T-cell (primary cell): ENCODE results near the gene ITPR2. TPM values are rescaled to one million over a fixed set of nuclear protein-coding genes. Genes with fewer than 3 reads are reported as not detected.
"Not testable (repeated sequence)": the region's sequence is repeated elsewhere in the genome, so short reads cannot be mapped to it uniquely, and the experiment has no call there.

Experiments
- ATAC-seq, 4 experiments: fragments of 200-7000 bp in 3 of 4; fragments of 150-1000 bp in 1 of 4; cut with Tn5 transposase; replicated peaks in 1 of 4; 1 replicate in 3 of 4; 2 replicates in 1 of 4; pipeline ENCODE4 v1.10.0; 2021; ENCODE audit warnings: moderate library complexity in 3 of 4, mild to moderate bottlenecking in 2 of 4, moderate number of reproducible peaks in 1 of 4
- CTCF ChIA-PET, 2 donors: fragments of 300-600 bp; sonication (Branson Sonifier 250); formaldehyde crosslinking; loops; one replicate each; lab custom pipeline; 2022; ENCODE audit warnings: antibody characterized with exemption in 2 of 2; lab: Charles Lee
- POLR2A ChIA-PET, 2 donors: fragments of 300-600 bp; sonication (Branson Sonifier 250); formaldehyde crosslinking; loops; one replicate each; lab custom pipeline; 2022; ENCODE audit warnings: antibody characterized with exemption in 2 of 2; lab: Charles Lee
- DNase-seq, 35 experiments: peaks; one replicate each; pipeline versions ENCODE4 v3.0.0 to v3.0.0-alpha.2; 2013 to 2023
- H3K27ac ChIP-seq: one replicate; pipeline ENCODE4 v1.5.1; 2013; ENCODE audit warnings: low read length
- H3K27me3 ChIP-seq, 2 experiments: replicated peaks in 1 of 2; 1 replicate in 1 of 2; 2 replicates in 1 of 2; pipeline versions ENCODE4 v1.6.1 to v1.7.0; 2013; ENCODE audit warnings: low read length in 1 of 2, mixed read lengths in 1 of 2; ENCODE audit not compliant: control insufficient read depth in 2 of 2, insufficient read depth in 2 of 2; ENCODE audit errors: extremely low read depth in 1 of 2
- H3K36me3 ChIP-seq, 2 donors: 1 replicate in 1 of 2; 2 replicates in 1 of 2; pipeline versions ENCODE4 v1.6.1 to v1.7.0; 2013; ENCODE audit warnings: low read length in 1 of 2; ENCODE audit not compliant: control insufficient read depth in 2 of 2, insufficient read depth in 1 of 2; ENCODE audit errors: extremely low read depth in 1 of 2
- H3K4me1 ChIP-seq, 2 experiments: 1 replicate in 1 of 2; 2 replicates in 1 of 2; pipeline versions ENCODE4 v1.6.1 to v1.7.0; 2013; ENCODE audit warnings: low read length in 2 of 2, mixed read lengths in 1 of 2; ENCODE audit not compliant: insufficient read depth in 2 of 2, control insufficient read depth in 1 of 2; ENCODE audit errors: extremely low read depth in 1 of 2
- H3K4me3 ChIP-seq, 2 donors: 1 replicate in 1 of 2; 2 replicates in 1 of 2; pipeline versions ENCODE4 v1.5.1 to v1.7.0; 2013; ENCODE audit warnings: mild to moderate bottlenecking in 2 of 2, low read length in 1 of 2, moderate library complexity in 1 of 2; ENCODE audit not compliant: control insufficient read depth in 1 of 2; ENCODE audit errors: extremely low read depth in 1 of 2
- H3K9me3 ChIP-seq: 2 replicates; pipeline ENCODE4 v1.7.0; 2013
- H3K27ac Mint-ChIP-seq, 2 donors: one replicate each; pipeline ENCODE4 v1.8.0; 2020 to 2021; ENCODE audit warnings: mild to moderate bottlenecking in 2 of 2, mixed read lengths in 2 of 2
- H3K27me3 Mint-ChIP-seq, 2 donors: one replicate each; pipeline ENCODE4 v1.8.0; 2021 to 2022; ENCODE audit warnings: mixed read lengths in 2 of 2
- H3K36me3 Mint-ChIP-seq: one replicate; pipeline ENCODE4 v1.8.0; 2021; ENCODE audit warnings: mixed read lengths
- H3K4me1 Mint-ChIP-seq, 3 donors: one replicate each; pipeline ENCODE4 v1.8.0; 2020 to 2022; ENCODE audit warnings: mixed read lengths in 3 of 3, mild to moderate bottlenecking in 1 of 3
- H3K4me3 Mint-ChIP-seq, 3 donors: one replicate each; pipeline ENCODE4 v1.8.0; 2020 to 2022; ENCODE audit warnings: mild to moderate bottlenecking in 3 of 3, mixed read lengths in 3 of 3, moderate library complexity in 3 of 3
- H3K9me3 Mint-ChIP-seq, 3 donors: one replicate each; pipeline ENCODE4 v1.8.0; 2020 to 2022; ENCODE audit warnings: mixed read lengths in 3 of 3
- WGBS: methylation state at CpG from one replicate; pipeline ENCODE4 v1.1.5; 2013; ENCODE audit warnings: missing lambda C conversion rate; ENCODE audit not compliant: insufficient coverage; 5-methylcytosine and 5-hydroxymethylcytosine counted together
- total RNA-seq, 35 experiments: library from RNA in 6 of 35; stranded (reverse) in 6 of 35; fragments of 120-200 nt in 1 of 35; gene quantifications; one replicate each; pipeline versions ENCODE4 v1.2.1 to v1.2.4 and lab custom pipeline; 2013 to 2026

The ITPR2 gene
- total RNA-seq, 5 donors from 2014 or later (not counting 1 experiment from before 2014, with no cell fraction given) = 38.8 to 52.5 (median 44.5) TPM

DNA sequence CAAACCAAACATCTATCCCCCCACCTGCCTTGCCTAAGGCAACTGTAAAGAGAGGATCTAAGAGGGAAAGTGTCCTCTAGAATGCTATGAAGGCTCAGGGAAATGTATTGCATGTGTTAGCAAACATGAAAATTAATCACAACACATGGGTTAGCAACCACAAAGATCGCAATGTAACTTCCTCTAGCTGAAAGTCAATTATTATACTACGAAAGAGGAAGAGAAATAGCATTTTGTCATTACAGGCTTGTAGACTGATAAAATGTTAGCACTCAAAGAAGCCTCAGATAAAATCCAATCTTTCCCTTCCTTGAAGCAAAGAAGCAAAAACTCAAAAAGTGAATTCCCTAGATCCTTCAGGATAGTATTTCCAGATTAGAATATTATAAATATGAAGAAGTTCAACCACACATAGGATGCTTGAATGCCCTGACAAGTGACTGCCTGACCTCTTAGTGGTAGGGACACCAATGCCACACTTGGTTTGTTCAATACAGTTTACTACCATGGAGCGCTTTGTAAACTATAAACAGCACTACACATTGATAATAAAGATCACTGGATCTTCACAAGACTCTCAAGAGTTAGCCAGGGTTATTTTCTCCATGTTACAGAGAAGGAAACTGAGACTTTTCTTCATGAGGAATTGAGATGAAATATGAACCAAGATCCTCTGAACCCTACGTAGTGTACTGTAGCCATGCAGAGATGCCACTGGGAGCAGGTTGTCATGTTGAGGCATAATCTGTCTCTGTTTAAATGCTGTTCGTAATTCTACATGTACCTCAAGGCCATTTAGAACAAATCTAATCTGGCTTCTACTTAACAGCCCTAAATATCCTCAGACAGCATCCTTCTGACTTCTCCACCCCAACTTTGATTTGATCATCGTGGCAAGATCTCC lies 100.7 kb downstream of the ITPR2 start:
- CTCF ChIA-PET = interaction anchor here in 1 of 2 donors (1.0 kb wide), 1 partner anchor 10 kb away, joined by 3 read pairs; no protein-coding TSS in a partner anchor
- 100% methylated on average over 1 of the region's 6 CpGs for WGBS

DNA sequence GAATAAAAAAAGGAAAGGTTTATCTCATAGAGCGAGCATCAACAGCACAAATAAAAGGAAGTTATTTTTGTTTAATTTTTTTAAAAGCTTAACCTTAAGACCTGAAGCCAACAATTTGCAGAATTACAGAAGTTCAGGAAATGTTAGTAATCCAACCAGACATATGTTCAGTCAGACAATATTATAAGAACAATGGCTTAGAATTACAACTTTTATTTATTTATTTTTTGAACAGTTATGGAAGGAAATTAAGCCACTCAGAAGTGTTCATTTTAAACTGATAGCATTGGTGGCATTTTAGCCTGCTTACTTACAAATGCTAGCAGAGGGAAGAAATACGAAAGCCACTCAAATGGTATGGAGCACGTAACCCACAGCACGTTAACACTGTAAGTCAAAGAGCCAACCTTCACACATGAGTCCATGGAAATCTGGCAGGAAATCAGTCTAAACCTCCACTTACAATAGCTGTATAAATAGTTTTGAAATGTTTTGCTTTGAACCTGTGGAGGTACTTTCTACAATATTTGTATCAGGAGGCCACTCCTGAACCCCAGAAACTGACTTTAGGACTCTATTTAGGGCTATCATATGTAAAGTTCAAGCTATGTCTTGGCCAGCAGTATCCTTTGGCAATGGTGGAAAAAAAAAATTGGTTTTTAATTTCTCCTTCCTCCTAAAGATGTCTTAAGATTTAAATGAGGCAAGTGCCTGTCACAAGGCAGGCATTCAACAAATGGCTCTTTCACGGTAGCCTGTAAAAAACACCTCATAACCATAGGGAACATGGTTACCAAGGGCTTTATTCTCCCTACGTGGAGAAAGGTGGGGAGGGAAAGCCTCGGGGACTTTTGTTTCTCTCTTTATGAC lies 102.3 kb downstream of the ITPR2 start:
- no peaks in the 10 kb centered on the region for H3K27me3 ChIP-seq
- H3K9me3 ChIP-seq = no peaks in the 10 kb centered on the region
- H3K36me3 Mint-ChIP-seq = peaks cover 4% of the 10 kb centered on the region
- H3K4me1 Mint-ChIP-seq = peaks cover 55 to 64% (median 62%) of the 10 kb centered on the region in 3 donors
- DNase-seq = no peak
- no peak for ATAC-seq
- whole genome bisulfite sequencing = no CpG with 5 or more reads among the region's 7 CpGs
- ChIA-PET CTCF (no interaction called here), POLR2A (interaction anchor here in 1 of 2 donors (0.5 kb wide), 1 partner anchor 307 kb away, joined by 4 read pairs; no protein-coding TSS in a partner anchor)
- H3K4me1 ChIP-seq = peaks cover 3 to 8% of the 10 kb centered on the region in 2 experiments
- H3K27ac ChIP-seq = no peak overlapping the region
- H3K36me3 ChIP-seq = no peaks in the 10 kb centered on the region
- H3K27me3 Mint-ChIP-seq = no peaks in the 10 kb centered on the region
- H3K9me3 Mint-ChIP-seq = no peaks in the 10 kb centered on the region
- H3K27ac Mint-ChIP-seq = no peak overlapping the region
- H3K4me3 Mint-ChIP-seq = no peak overlapping the region
- no peak overlapping the region for H3K4me3 ChIP-seq

More for the DNA sequence above, 100.7 kb downstream of the ITPR2 start:
- ATAC-seq = no peak
- no peaks in the 10 kb centered on the region for H3K36me3 ChIP-seq
- no peaks in the 10 kb centered on the region for H3K27me3 ChIP-seq
- no peak overlapping the region for H3K27ac ChIP-seq
- Mint-ChIP-seq H3K4me1 (peaks cover 63 to 64% (median 64%) of the 10 kb centered on the region in 3 donors), H3K9me3 (no peaks in the 10 kb centered on the region), H3K27ac (no peak overlapping the region), H3K27me3 (no peaks in the 10 kb centered on the region), H3K4me3 (no peak overlapping the region), H3K36me3 (peaks cover 11% of the 10 kb centered on the region)
- H3K4me3 ChIP-seq = no peak overlapping the region
- H3K9me3 ChIP-seq = no peaks in the 10 kb centered on the region
- H3K4me1 ChIP-seq = peaks cover 3 to 6% of the 10 kb centered on the region in 2 experiments
- DNase-seq = no peak
- POLR2A ChIA-PET = no interaction called here

DNA sequence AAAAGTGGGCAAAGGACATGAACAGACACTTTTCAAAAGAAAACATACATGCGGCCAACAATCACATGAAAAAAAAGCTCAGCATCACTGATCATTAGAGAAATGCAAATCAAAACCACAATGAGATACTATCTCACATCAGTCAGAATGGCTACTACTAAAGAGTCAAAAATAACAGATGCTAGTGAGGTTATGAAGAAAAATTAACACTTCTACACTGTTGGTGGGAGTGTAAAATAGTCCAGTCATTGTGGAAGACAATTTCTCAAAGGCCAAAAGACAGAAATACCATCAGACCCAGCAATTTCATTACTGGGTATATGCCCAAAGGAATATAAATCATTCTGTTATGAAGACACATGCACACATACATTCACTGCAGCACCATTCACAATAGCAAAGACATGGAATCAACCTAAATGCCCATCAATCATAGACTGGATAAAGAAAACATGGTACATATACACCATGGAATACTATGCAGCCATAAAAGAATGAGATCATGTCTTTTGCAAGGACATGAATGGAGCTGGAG lies 103.8 kb downstream of the ITPR2 start:
- H3K4me3 Mint-ChIP-seq, H3K36me3 Mint-ChIP-seq, H3K27ac Mint-ChIP-seq, H3K27me3 ChIP-seq, DNase-seq, ATAC-seq, H3K9me3 Mint-ChIP-seq, H3K36me3 ChIP-seq, H3K9me3 ChIP-seq, CTCF ChIA-PET, H3K4me3 ChIP-seq, H3K27ac ChIP-seq, H3K27me3 Mint-ChIP-seq: not testable (repeated sequence)
- POLR2A ChIA-PET = interaction anchor here in 1 of 2 donors (0.6 kb wide), 1 partner anchor 604 kb away, joined by 6 read pairs; the partner anchor contains the start of gene BHLHE41
- H3K4me1 Mint-ChIP-seq = peaks cover 57 to 64% (median 59%) of the 10 kb centered on the region in 3 donors
- WGBS = no CpG with 5 or more reads among the region's 1 CpG
- peaks cover 3 to 16% of the 10 kb centered on the region in 2 experiments for H3K4me1 ChIP-seq

- no peak for DNase-seq
- no peak overlapping the region for H3K27ac ChIP-seq
- ChIA-PET CTCF (no interaction called here), POLR2A (no interaction called here)
- Mint-ChIP-seq H3K4me1 (peaks cover 52 to 60% (median 55%) of the 10 kb centered on the region in 3 donors), H3K27me3 (no peaks in the 10 kb centered on the region), H3K27ac (peak overlapping the region in 1 of 2 donors; percentile 41), H3K4me3 (no peak overlapping the region), H3K9me3 (no peaks in the 10 kb centered on the region), H3K36me3 (peaks cover 16% of the 10 kb centered on the region)
- no peaks in the 10 kb centered on the region for H3K27me3 ChIP-seq
- ATAC-seq = no peak
- no peak overlapping the region for H3K4me3 ChIP-seq
- no peaks in the 10 kb centered on the region for H3K9me3 ChIP-seq
- peaks cover 3 to 16% of the 10 kb centered on the region in 2 experiments for H3K4me1 ChIP-seq
- 0% methylated on average over 1 of the region's 5 CpGs for WGBS
- H3K36me3 ChIP-seq = peaks cover 0 to 2% of the 10 kb centered on the region in 2 donors
Observed at GRCh38 chr12:26728205-26729050, 104.6 kb downstream of the ITPR2 start.

DNA sequence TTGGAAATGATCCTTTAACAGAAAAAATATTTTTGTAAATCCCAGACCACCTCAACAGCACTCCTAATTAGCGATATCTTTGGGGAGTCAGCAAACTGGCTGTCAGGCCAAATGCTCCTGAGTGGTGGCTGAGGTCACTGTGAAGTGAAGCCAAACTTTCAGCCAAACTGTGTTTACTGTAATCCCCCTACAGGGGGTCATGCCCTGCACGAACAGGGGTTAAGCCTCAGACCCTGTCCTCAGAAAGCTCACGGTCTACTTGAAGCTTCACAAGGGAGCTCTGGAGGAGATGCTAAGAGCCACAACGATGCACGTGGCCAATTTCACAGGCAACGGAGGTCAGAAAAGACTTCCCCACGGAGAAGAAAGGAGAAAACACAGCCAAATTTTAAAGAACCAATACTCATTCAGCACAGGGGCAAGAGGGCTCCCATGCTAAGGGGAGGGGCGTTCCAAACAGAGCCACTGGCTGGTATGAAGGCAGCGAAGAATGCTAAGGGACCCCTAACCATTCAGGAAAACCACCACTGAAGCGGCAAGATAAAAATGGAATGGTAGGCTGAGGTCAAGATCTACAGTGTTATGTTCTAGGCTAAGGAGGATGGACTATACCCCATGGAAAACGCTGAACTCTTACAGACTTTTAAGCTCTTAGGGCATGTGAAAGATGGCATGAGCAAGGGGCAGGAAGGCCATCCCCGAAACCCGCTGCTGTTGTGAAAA lies 105.4 kb downstream of the ITPR2 start:
- H3K9me3 ChIP-seq = no peaks in the 10 kb centered on the region
- H3K36me3 Mint-ChIP-seq = peaks cover 18% of the 10 kb centered on the region
- no peak overlapping the region for H3K4me3 Mint-ChIP-seq
- H3K27me3 Mint-ChIP-seq = no peaks in the 10 kb centered on the region
- H3K4me1 Mint-ChIP-seq = peaks cover 45 to 56% (median 48%) of the 10 kb centered on the region in 3 donors
- peaks cover 0 to 2% of the 10 kb centered on the region in 2 donors for H3K36me3 ChIP-seq
- ChIA-PET POLR2A (no interaction called here), CTCF (no interaction called here)
- H3K27me3 ChIP-seq = no peaks in the 10 kb centered on the region
- no peak overlapping the region for H3K27ac ChIP-seq
- DNase-seq (no peak), ATAC-seq (no peak)
- WGBS = 84% methylated on average over 6 of the region's 13 CpGs
- H3K27ac Mint-ChIP-seq = peak overlapping the region in 1 of 2 donors; percentile 41
- H3K4me3 ChIP-seq = no peak overlapping the region
- no peaks in the 10 kb centered on the region for H3K9me3 Mint-ChIP-seq
- peaks cover 0 to 16% of the 10 kb centered on the region in 2 experiments for H3K4me1 ChIP-seq
